ENCODE measurements around the gene BICD1.

DNA sequence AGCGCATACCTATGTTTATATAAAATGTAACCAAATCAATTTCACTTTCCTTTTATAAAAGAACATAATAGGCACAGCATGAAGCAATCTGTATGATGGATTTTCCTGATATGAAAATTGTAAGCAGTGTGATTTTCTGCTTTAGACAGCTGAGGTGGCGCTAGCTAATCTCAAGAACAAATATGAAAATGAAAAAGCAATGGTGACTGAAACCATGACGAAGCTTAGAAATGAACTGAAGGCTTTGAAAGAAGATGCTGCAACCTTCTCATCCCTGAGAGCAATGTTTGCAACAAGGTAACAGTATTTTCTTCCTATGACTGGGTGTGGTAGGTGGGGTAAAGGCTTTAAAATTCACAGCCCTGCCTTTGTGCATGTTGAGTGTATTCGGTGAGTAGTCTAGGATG lies 227.7 kb downstream of the BICD1 start:
- TF ChIP-seq NFIC (IDR thresholded peaks at IDR 0.05) (no peak), RAD21 (IDR thresholded peaks at IDR 0.05; ENCODE audit: low read depth) (no peak), EGR1 (IDR thresholded peaks at IDR 0.05) (no peak), ZBTB7A (IDR thresholded peaks at IDR 0.05; ENCODE audit: low read depth) (no peak), YY1 (IDR thresholded peaks at IDR 0.05; ENCODE audit: low read depth) (no peak), EP300 (IDR thresholded peaks at IDR 0.05; ENCODE audit: borderline replicate concordance) (no peak), TEAD4 (IDR thresholded peaks at IDR 0.05) (no peak), TAF1 (IDR thresholded peaks at IDR 0.05; ENCODE audit: low read depth) (no peak), CEBPB (IDR thresholded peaks at IDR 0.05) (no peak), CREB1 (IDR thresholded peaks at IDR 0.05; ENCODE audit: low read depth) (no peak), FOXM1 (IDR thresholded peaks at IDR 0.05; ENCODE audit: borderline replicate concordance, low read depth) (no peak)
- TF ChIP-seq, protein P1, sequence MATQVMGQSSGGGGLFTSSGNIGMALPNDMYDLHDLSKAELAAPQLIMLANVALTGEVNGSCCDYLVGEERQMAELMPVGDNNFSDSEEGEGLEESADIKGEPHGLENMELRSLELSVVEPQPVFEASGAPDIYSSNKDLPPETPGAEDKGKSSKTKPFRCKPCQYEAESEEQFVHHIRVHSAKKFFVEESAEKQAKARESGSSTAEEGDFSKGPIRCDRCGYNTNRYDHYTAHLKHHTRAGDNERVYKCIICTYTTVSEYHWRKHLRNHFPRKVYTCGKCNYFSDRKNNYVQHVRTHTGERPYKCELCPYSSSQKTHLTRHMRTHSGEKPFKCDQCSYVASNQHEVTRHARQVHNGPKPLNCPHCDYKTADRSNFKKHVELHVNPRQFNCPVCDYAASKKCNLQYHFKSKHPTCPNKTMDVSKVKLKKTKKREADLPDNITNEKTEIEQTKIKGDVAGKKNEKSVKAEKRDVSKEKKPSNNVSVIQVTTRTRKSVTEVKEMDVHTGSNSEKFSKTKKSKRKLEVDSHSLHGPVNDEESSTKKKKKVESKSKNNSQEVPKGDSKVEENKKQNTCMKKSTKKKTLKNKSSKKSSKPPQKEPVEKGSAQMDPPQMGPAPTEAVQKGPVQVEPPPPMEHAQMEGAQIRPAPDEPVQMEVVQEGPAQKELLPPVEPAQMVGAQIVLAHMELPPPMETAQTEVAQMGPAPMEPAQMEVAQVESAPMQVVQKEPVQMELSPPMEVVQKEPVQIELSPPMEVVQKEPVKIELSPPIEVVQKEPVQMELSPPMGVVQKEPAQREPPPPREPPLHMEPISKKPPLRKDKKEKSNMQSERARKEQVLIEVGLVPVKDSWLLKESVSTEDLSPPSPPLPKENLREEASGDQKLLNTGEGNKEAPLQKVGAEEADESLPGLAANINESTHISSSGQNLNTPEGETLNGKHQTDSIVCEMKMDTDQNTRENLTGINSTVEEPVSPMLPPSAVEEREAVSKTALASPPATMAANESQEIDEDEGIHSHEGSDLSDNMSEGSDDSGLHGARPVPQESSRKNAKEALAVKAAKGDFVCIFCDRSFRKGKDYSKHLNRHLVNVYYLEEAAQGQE (IDR thresholded peaks at IDR 0.05; ENCODE audit: low read depth): no peak
- TF ChIP-seq, protein P2, sequence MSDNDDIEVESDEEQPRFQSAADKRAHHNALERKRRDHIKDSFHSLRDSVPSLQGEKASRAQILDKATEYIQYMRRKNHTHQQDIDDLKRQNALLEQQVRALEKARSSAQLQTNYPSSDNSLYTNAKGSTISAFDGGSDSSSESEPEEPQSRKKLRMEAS (IDR thresholded peaks at IDR 0.05): no peak
- TF ChIP-seq, protein P3, sequence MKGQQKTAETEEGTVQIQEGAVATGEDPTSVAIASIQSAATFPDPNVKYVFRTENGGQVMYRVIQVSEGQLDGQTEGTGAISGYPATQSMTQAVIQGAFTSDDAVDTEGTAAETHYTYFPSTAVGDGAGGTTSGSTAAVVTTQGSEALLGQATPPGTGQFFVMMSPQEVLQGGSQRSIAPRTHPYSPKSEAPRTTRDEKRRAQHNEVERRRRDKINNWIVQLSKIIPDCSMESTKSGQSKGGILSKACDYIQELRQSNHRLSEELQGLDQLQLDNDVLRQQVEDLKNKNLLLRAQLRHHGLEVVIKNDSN (IDR thresholded peaks at IDR 0.05): no peak
